Transverse colon (tissue), 4 donors: Measurements from ENCODE around the gene ROR1. TPM values are rescaled to one million over a fixed set of nuclear protein-coding genes. Genes with fewer than 3 reads are reported as not detected.

ENCODE experiments used
- DNase-seq: peaks from one replicate; pipeline ENCODE4 v3.0.0-alpha.2; 2019
- H3K27ac ChIP-seq, 4 donors: fragments of 200-600 bp; sonication (generic); 2 replicates each; pipeline ENCODE4 v1.5.1; 2016 to 2018; ENCODE audit warnings: inconsistent platforms in 4 of 4
- H3K27me3 ChIP-seq: fragments of 200-600 bp; sonication (generic); 2 replicates; pipeline ENCODE4 v1.5.1; 2017; ENCODE audit warnings: inconsistent platforms
- H3K36me3 ChIP-seq, 4 donors: fragments of 200-600 bp; sonication (generic); 2 replicates each; pipeline ENCODE4 v1.5.1; 2017 to 2019; ENCODE audit warnings: inconsistent platforms in 4 of 4
- H3K4me1 ChIP-seq, 4 donors: fragments of 200-600 bp; sonication (generic); 2 replicates each; pipeline ENCODE4 v1.5.1; 2017 to 2020; ENCODE audit warnings: inconsistent platforms in 4 of 4
- H3K4me3 ChIP-seq, 4 donors: fragments of 200-600 bp; sonication (generic); 1 replicate in 1 of 4; 2 replicates in 3 of 4; pipeline versions ENCODE4 v1.5.1 to v1.6.1; 2017 to 2019; ENCODE audit warnings: inconsistent platforms in 4 of 4
- H3K9me3 ChIP-seq, 2 donors: fragments of 200-600 bp; sonication (generic); 2 replicates each; pipeline ENCODE4 v1.5.1; 2017 to 2019; ENCODE audit warnings: inconsistent platforms in 2 of 2
- EP300 ChIP-seq: sonication (generic); formaldehyde crosslinking; IDR thresholded peaks from one replicate; pipeline ENCODE4 v1.6.1; 2017; ENCODE audit warnings: antibody characterized with exemption, low read depth
- POLR2A ChIP-seq: fragments of 450-650 bp; IDR thresholded peaks from one replicate; pipeline ENCODE4 v1.6.1; 2016; ENCODE audit warnings: antibody characterized with exemption, mild to moderate bottlenecking, moderate library complexity
- POLR2AphosphoS5 ChIP-seq, 3 donors: sonication (generic); formaldehyde crosslinking; IDR thresholded peaks; one replicate each; pipeline ENCODE4 v1.6.1; 2016; ENCODE audit warnings: antibody characterized with exemption in 3 of 3
- WGBS, 2 donors: methylation state at CpG; one replicate each; pipeline ENCODE4 v1.1.5; 2018; ENCODE audit warnings: low coverage in 1 of 2; 5-methylcytosine and 5-hydroxymethylcytosine counted together
- in situ Hi-C, 4 donors: fragments of 200-750 bp; cut with MboI; loops; one replicate each; pipeline versions ENCODE4 v1.15.0 to v1.15.1; 2017; ENCODE audit warnings: low sequenced_read_pairs in 3 of 4, low pct_ligation_motif_present in 1 of 4, low pct_unique_long_range_greater_than_20kb in 1 of 4
- intact Hi-C: fragments of 100-400 bp; cut with DNase I; formaldehyde crosslinking; loops from one replicate; pipeline ENCODE4 v1.15.1; 2023; ENCODE audit warnings: low total_unique reads
- total RNA-seq, 4 donors: library from RNA; depleted of rRNA; stranded (reverse); fragments of >200 nt; gene quantifications; one replicate each; pipeline ENCODE4 v1.1.0, GENCODE V29; 2016
- TF ChIP-seq, protein P1 (sequence below), 5 experiments: fragments of 200-600 bp in 3 of 5; fragments of 450-650 bp in 2 of 5; sonication (generic) in 3 of 5; IDR thresholded peaks; 1 replicate in 2 of 5; 2 replicates in 3 of 5; pipeline ENCODE4 v1.5.1; 2016 to 2017; ENCODE audit warnings: antibody characterized with exemption in 5 of 5, inconsistent platforms in 3 of 5, mild to moderate bottlenecking in 2 of 5, moderate library complexity in 1 of 5

Gene ROR1
- total RNA-seq, 4 donors from 2014 or later = 3.0 to 6.7 (median 4.6) TPM

DNA sequence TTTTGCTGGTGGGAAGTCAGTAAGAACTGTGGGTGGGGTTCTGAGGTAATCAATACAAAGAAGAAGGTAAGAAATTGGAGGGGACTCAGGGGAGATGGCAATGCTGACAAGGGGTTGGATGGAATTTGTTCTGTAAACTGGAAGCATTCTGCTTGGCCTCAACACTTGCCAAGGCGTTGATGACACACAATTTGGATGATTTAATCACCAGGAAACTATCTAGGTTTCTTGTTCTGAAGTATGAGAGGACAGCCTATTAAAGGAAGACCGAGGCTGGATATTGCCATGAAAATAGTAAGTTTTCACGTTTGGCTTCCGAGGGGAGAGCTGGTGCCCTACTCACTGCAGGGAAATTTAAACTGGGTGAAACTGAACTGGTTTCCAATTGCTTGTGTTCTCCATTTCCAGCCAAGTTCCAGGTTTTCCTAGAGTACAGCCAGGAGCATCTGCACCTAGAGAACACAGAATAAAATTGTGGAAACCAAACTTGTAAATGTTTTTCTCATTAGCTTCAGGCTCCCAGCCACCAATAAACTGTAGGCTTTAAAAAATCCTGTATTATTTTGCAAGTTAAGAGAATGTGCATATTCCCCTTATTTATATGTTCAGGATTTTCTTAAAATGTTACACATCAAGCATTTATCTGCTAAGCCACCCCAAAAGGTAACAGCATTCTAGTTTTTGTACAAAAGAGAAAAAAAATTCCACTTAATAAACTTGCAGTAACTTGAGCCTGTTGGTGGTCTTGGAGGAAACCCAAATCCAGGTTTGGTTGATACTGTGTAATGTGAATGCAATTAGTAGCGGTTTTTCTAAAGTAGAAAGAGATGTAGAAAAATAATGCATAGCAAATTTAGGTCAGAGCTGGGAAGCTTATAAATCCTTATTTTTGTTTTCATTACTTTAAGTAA lies 53.8 kb downstream of the ROR1 start:
- Histone ChIP-seq H3K9me3 (no peaks in the 10 kb centered on the region), H3K4me3 (no peak overlapping the region), H3K4me1 (peaks cover 0 to 23% (median 12%) of the 10 kb centered on the region in 4 donors), H3K36me3 (no peaks in the 10 kb centered on the region), H3K27me3 (no peaks in the 10 kb centered on the region), H3K27ac (peak overlapping the region in 3 of 4 donors; percentile 23 to 24 (median 24))
- 55 to 80% methylated on average over 3 to 5 of the region's 5 CpGs for WGBS, 2 donors
- intact Hi-C loops = no loop called here
- TF ChIP-seq, protein P1, sequence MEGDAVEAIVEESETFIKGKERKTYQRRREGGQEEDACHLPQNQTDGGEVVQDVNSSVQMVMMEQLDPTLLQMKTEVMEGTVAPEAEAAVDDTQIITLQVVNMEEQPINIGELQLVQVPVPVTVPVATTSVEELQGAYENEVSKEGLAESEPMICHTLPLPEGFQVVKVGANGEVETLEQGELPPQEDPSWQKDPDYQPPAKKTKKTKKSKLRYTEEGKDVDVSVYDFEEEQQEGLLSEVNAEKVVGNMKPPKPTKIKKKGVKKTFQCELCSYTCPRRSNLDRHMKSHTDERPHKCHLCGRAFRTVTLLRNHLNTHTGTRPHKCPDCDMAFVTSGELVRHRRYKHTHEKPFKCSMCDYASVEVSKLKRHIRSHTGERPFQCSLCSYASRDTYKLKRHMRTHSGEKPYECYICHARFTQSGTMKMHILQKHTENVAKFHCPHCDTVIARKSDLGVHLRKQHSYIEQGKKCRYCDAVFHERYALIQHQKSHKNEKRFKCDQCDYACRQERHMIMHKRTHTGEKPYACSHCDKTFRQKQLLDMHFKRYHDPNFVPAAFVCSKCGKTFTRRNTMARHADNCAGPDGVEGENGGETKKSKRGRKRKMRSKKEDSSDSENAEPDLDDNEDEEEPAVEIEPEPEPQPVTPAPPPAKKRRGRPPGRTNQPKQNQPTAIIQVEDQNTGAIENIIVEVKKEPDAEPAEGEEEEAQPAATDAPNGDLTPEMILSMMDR (IDR thresholded peaks at IDR 0.05) = no peak
- TF ChIP-seq POLR2AphosphoS5 (IDR thresholded peaks at IDR 0.05) = peak in 1 of 3 donors; percentile 17
- no peak for DNase-seq
- in situ Hi-C loops = no loop called here

DNA sequence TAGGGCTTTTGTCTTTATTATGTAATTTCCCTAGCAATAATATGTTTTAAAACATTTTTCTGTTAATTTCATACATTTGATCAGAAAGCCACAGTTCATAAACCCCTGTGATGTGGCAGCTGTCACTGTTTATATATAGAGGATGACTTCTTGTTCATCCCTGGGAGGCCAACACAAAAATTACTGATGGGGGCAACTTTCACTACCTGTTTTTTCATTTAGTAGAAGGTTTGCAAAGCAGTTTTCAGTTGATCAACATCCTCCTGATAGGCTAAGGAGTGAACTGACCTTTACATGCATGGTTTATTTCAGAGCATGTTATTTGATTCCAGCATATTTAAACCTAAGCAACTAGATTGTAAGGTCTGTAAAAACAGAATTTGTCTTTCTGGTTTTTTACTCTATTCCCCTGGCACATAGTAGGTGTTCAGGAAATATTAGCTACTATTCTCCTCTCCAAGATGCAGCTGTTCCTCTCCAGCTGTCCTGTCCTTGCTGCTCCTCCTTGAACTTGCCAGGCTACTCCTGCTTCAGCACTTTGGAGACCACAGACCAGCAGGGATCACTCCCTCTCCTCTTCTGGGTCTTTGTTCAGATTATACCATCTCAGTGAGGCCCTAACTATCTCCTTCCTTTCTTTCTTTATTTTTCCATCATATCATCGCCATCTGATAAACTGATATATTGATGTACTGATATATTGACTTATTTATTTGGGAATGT lies 54.7 kb downstream of the ROR1 start:
- DNase-seq = no peak
- no peak for TF ChIP-seq EP300
- no peak for TF ChIP-seq POLR2A
- TF ChIP-seq POLR2AphosphoS5 (IDR thresholded peaks at IDR 0.05) = no peak
- TF ChIP-seq, protein P1 (IDR thresholded peaks at IDR 0.05) = no peak
- WGBS, 2 donors = 33 to 85% methylated on average over 1 of the region's 1 CpG
- in situ Hi-C loops = no loop called here
- Histone ChIP-seq H3K36me3 (no peaks in the 10 kb centered on the region), H3K27me3 (no peaks in the 10 kb centered on the region), H3K9me3 (no peaks in the 10 kb centered on the region), H3K4me1 (peaks cover 0 to 27% (median 12%) of the 10 kb centered on the region in 4 donors), H3K27ac (peak overlapping the region in 1 of 4 donors; percentile 23), H3K4me3 (no peak overlapping the region)
- intact Hi-C loops = no loop called here

DNA sequence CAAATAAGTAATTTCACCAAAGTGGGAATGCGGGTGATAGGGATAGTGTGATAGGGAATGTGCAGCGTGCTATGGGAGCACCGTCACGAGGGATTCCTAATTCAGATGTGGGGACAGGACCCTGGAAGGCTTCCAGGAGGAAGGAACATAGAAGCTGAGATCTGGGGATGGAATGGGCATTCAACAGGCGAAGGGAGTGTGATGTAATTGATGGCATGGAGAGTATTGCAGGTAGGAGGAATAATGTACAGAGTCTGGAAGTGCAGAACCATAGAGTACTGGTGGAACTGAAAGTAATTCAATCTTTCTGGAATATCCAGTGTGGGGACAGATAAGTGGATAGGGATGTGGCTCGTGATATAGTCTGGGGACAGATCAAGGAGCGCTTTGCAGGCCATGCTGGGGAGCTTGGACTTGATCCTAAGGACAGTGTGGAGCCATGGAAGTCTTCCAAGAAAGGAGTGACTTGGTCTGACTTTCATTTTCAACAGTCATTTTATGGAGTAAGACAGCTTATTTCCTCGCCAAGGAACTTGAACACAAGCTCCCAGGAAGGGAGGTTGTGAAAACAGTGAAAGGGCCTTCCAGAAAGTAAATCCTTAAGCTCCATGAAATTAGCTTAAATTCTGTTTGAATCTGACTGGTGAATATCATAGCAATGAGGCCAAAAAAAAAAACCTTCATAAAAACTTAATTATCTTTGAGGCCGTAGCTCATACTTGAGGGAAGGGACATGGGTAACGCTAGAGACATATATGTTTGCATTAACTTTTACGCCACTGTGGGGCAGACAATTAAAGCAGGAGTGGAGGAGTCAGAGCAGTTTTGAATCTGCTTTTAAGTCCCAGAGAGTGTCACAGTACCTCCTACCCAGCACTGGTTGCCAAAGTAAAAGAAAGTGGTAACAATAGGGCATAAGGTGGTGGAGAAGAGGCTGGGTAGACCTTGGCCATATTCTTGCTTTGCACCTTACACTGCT lies 55.8 kb downstream of the ROR1 start:
- DNase-seq = no peak
- Histone ChIP-seq H3K4me1 (peaks cover 0 to 29% (median 12%) of the 10 kb centered on the region in 4 donors), H3K27ac (peak overlapping the region; percentile 29 to 69 (median 50))

More for the DNA sequence above, 55.8 kb downstream of the ROR1 start:
- Histone ChIP-seq H3K27me3 (no peaks in the 10 kb centered on the region), H3K36me3 (no peaks in the 10 kb centered on the region), H3K4me3 (no peak overlapping the region), H3K9me3 (no peaks in the 10 kb centered on the region)
- WGBS, 2 donors = 69 to 72% methylated on average over 10 to 11 of the region's 11 CpGs
- no peak for TF ChIP-seq EP300
- TF ChIP-seq POLR2A = no peak
- TF ChIP-seq, protein P1 (IDR thresholded peaks at IDR 0.05) = no peak
- no peak for TF ChIP-seq POLR2AphosphoS5 (IDR thresholded peaks at IDR 0.05)
- in situ Hi-C loops (no loop called here), intact Hi-C loops (no loop called here)
